GM21526 (cell line): ENCODE measurements around the gene ZBTB45.
"Not testable (repeated sequence)": the region's sequence is repeated elsewhere in the genome, so short reads cannot be mapped to it uniquely, and the experiment has no call there.

ENCODE experiments used
- ATAC-seq: cut with Tn5 transposase; IDR thresholded peaks from one replicate; pipeline ENCODE4 v1.9.1; 2021; ENCODE audit warnings: moderate library complexity; ENCODE audit not compliant: unreplicated experiment, low FRiP score

The ZBTB45 gene

GRCh38 chr19:58542641-58543372 lies 23.2 kb upstream of the ZBTB45 start:
- ATAC-seq, result not testable (repeated sequence)

- ATAC-seq, result not testable (repeated sequence)
These were observed 19.6 kb upstream of the ZBTB45 start for GRCh38 chr19:58539169-58539559.

GRCh38 chr19:58538257-58539168 lies 18.9 kb upstream of the ZBTB45 start:
- ATAC-seq, result no peak

- ATAC-seq, result no peak
These were observed 17.5 kb upstream of the ZBTB45 start for GRCh38 chr19:58536852-58537798.

- no peak for ATAC-seq
These were observed 16.2 kb upstream of the ZBTB45 start for GRCh38 chr19:58535857-58536256.

GRCh38 chr19:58531034-58531840 lies 11.6 kb upstream of the ZBTB45 start:
- ATAC-seq, result no peak

GRCh38 chr19:58529405-58529804 lies 9.8 kb upstream of the ZBTB45 start:
- ATAC-seq, result no peak

GRCh38 chr19:58522709-58523108 lies 3.1 kb upstream of the ZBTB45 start:
- no peak for ATAC-seq

- no peak for ATAC-seq
These were observed 2.0 kb upstream of the ZBTB45 start for GRCh38 chr19:58521651-58522050.

GRCh38 chr19:58520257-58520599 lies 618 bp upstream of the ZBTB45 start:
- ATAC-seq, result no peak

GRCh38 chr19:58519087-58519354 lies 589 bp downstream of the ZBTB45 start:
- no peak for ATAC-seq

GRCh38 chr19:58518256-58519086 lies 1.1 kb downstream of the ZBTB45 start:
- no peak for ATAC-seq

- ATAC-seq, result no peak
These were observed 2.4 kb downstream of the ZBTB45 start for GRCh38 chr19:58516964-58517833.

GRCh38 chr19:58516246-58516836 lies 3.3 kb downstream of the ZBTB45 start:
- ATAC-seq, result no peak

- ATAC-seq, result no peak
These were observed 4.4 kb downstream of the ZBTB45 start for GRCh38 chr19:58515259-58515658.

GRCh38 chr19:58514564-58515022 lies 5.0 kb downstream of the ZBTB45 start:
- ATAC-seq, result no peak

GRCh38 chr19:58513694-58514563 lies 5.7 kb downstream of the ZBTB45 start:
- peak; percentile 52 for ATAC-seq
